HG02678 (cell line): ENCODE data around the gene PELI1.
A peak's percentile ranks its signal among the peaks of the same experiment; 100 is the strongest.

Source experiments
- ATAC-seq: cut with Tn5 transposase; IDR thresholded peaks from one replicate; pipeline ENCODE4 v1.9.1; 2021; ENCODE audit warnings: mild to moderate bottlenecking, moderate library complexity; ENCODE audit not compliant: unreplicated experiment

Gene PELI1

GRCh38 chr2:64162516-64162915, 18.3 kb upstream of the PELI1 start:
- ATAC-seq = no peak

GRCh38 chr2:64157792-64158191, 13.6 kb upstream of the PELI1 start:
- no peak for ATAC-seq

GRCh38 chr2:64153811-64154210, 9.6 kb upstream of the PELI1 start:
- ATAC-seq = no peak

DNA sequence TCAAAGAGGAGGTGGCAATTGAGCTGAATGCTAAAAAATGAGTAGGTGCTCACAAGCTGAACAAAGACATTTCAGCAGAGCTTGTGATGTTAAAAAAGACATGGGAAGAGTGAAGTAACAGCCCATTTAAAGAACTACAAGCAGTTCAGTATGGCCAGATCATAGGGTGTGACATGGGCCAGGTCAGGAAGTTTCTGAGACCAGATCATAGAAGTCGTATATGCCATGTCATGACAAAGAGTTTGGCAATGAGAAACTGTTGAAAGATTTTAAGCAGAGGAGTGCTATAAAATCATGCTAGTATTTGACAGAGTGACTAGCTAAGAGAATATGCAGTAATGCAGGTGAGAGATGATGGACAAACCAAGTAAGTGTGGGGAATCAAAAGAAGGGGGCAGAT, 7.3 kb upstream of the PELI1 start:
- no peak for ATAC-seq

DNA sequence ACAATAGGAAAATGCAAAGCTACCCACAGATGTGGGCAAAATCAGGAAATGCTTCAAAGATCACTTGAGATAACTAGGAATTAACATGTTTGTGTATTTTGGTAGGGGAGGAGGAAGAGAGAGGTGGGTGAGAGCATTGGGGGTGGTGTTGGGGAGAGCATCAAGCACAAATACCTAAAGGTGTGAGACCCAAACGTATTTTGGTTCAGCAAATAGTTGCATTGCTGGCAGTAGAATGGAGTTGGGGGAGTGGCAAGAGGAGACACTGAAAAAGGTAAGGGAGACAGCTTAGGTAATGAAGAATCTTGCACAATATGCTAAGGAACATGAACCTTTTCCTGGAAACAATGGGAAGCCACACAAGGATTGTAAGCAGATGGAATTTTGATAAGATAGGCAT, 1.5 kb upstream of the PELI1 start:
- no peak for ATAC-seq

- ATAC-seq = no peak
Measured at GRCh38 chr2:64145119-64145518, 899 bp upstream of the PELI1 start.

- peak; percentile 18 for ATAC-seq
Measured at GRCh38 chr2:64143169-64144056, 807 bp downstream of the PELI1 start.

- no peak for ATAC-seq
Measured at GRCh38 chr2:64142741-64143168, 1.5 kb downstream of the PELI1 start.

DNA sequence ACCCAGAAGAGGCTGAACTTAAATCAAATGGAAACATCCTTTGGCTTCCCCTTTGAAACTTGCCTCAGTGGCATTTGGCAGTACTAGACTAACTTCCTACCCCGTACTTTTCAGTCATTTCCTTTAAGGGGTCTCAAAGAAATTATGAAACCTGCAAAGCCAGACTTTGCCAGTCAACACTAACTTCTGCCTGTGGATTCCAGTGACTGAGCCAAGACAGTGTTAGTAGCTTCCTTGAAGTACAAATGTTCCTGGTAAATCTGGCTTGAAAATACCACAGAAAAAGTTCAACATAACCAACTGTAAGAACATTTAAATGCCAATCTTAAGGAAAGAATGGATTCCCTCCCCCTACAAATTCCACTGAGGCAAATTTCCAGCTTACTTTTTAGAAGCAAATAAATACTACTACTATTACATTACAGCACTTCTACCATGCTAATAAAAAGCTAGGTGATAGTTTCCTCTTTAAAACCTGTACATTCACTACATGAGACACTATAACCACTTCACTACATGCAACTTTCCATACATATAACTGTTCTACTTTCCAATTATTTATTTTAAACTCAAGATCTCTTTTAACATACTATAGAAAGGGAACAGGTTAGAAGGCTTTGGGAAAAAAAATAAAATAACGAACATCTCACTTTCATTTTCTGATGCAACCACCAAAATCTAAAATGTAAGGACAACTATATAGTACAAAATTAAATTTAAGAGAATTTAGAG, 2.4 kb downstream of the PELI1 start:
- no peak for ATAC-seq

- no peak for ATAC-seq
Measured at GRCh38 chr2:64140665-64141200, 3.5 kb downstream of the PELI1 start.

GRCh38 chr2:64139956-64140355, 4.3 kb downstream of the PELI1 start:
- no peak for ATAC-seq

- ATAC-seq = no peak
Measured at GRCh38 chr2:64137996-64138395, 6.2 kb downstream of the PELI1 start.

- no peak for ATAC-seq
Measured at GRCh38 chr2:64137567-64137966, 6.7 kb downstream of the PELI1 start.

DNA sequence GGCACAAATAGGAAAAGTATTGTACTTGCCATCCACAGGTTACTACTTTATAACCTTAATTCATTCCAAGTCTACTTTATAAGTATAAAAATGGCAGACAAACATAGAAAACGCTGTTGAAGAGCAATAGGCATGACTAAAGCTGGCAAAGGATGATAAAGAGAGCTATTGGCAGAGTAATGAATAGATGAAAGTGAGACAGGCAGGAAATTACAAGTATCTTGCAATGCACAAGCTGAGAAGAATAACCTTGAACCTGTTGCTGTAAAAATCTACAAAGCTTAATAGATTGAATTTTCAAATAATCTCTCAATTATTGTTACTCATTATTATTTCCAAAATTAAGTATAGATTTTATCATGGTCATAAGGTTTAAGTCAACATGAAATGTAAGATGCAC, 8.8 kb downstream of the PELI1 start:
- ATAC-seq = no peak

DNA sequence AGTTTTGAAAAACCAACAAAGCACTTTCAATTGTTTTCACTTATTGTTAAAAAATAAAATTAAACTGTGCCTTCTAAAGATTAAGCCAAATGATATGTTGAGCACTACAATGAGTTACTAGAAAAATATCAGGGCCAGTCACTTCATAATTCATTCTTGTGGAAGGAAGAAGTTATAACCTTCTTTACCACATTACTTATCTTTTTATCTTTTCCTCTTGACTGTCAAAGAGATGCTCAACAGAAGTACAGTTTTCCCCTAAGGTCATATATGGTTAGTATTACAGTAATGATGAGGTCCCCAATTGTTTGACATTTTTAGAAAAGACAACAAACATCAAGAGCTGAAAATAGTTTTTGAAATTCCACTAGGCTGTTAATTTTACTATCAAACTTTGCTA, 9.4 kb downstream of the PELI1 start:
- no peak for ATAC-seq

GRCh38 chr2:64133828-64134227, 10.4 kb downstream of the PELI1 start:
- ATAC-seq = no peak

- no peak for ATAC-seq
Measured at GRCh38 chr2:64133354-64133753, 10.9 kb downstream of the PELI1 start.

DNA sequence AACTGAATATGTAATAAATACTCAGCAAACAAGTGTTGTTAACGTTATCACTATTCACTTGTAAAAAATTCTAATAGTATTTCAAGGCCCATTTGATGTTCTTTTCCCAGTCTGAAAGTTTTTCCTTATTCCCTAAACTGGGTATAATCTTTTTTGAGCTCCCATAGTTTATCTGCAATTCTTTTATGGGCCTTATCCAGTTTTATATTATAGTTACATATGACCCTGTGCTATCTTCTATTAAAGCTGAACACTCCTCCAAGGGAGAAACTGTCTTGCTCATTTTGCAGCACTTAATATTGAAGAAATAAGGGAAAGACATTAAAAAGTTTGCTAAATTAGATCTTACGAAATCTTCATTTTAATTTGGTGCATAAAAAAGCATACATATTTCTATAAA, 13.9 kb downstream of the PELI1 start:
- no peak for ATAC-seq

- no peak for ATAC-seq
Measured at GRCh38 chr2:64128943-64129391, 15.3 kb downstream of the PELI1 start.

GRCh38 chr2:64128406-64128805, 15.8 kb downstream of the PELI1 start:
- no peak for ATAC-seq

- ATAC-seq = no peak
Measured at GRCh38 chr2:64127119-64127518, 17.1 kb downstream of the PELI1 start.

DNA sequence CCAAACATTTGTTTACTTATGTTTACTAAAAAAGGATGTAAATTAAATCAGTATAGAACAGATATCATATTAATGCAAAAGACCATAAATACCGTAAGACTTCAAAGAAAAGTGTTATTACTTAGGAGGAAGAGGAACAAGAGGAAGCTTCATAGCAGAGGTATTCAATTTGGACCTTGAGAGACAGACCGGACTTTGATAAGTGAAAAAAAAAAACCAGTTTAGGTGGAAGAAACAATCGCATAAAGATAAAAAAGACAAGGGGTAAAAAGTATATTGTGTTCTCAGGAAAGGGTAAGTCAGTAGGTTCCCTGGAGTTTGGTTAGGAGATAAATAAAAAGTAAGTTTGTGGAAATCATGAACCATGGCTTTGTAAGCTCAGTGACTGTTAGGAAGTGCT, 17.6 kb downstream of the PELI1 start:
- ATAC-seq = no peak
